HG02798 (cell line): ENCODE measurements around the gene INKA1.

Source experiments
- ATAC-seq: cut with Tn5 transposase; IDR thresholded peaks from one replicate; pipeline ENCODE4 v1.9.1; 2021; ENCODE audit warnings: mild to moderate bottlenecking; ENCODE audit not compliant: unreplicated experiment, poor library complexity

INKA1 gene

GRCh38 chr3:49785565-49786356, 17.3 kb upstream of the INKA1 start:
- ATAC-seq: peak; percentile 46

DNA sequence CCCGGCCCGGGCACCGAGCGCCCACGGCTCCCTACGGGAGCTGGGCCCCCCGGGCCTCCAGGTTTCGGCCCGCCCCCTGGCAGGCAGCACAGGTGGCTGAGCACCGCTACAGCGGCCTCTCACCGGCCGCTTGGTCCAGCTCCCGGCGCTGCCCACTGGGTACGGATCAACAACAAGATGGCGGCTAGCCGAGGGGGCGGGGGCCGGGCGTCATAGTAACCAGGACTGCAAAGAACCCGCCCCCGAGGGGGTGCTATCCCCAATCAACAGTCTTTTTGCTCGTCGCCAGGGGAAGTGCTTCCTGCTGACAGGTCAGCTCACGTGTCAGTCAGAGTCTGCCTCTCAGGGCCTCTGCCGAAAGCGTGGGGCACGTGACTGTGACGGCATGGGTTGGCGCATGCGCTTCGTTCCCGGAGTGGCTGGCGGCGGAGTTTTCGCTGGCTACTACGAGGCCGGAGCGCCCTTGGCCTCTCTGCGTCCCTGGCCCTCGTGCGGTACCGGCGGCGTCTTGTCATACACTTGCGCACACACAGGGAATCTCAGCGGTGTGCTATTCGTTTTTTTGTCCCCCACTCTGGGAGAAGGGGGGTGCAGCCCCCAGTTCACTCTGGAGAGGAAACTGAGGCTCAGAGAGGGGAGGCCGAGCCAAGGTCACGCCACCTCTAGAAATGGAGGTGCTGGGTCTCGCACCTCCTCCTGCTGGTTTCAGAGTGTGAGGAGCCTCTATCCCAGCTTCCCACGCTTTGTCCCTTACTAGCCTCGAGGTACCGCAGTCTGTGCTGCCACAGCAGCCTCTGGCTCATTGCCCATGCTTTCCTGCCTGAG, 16.5 kb upstream of the INKA1 start, which contains the start of gene IP6K1:
TSS of gene IP6K1 (minus strand) at position 186 of the 825 bp plus-strand sequence. CDS start 38,502 bp downstream, outside the sequence.
- peak; percentile 99 for ATAC-seq

DNA sequence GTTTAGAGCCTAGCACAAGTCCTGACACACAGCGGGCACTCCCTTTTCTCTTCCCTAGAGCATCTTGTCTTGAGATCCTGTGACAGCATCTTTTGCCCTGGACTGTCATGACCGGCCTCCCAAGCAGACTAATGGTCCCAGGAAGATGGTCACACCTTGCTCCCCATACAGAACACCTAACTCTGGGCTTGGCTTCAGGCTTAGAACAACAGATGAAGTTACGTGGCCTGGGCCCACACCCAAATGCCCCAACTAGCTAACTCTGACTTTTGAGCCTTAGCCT, 15.9 kb upstream of the INKA1 start:
- ATAC-seq: no peak

DNA sequence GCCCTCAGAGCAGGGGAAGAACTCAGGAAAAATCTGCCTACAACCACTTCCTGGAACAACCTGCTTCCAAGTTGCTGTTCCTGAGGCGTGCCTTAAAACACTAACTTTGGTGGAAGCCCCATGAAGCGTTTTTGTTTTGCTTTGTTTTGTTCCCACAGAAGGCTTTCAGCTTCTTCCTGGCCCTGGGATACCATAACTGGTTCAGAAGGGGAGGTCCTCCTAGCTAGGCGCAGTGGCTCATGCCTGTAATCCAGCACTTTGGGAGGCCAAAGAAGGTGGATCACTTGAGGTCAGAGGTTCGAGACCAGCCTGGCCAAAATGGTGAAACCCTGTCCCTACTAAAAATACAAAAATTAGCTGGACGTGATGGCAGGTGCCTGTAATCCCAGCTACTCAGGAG, 15.5 kb upstream of the INKA1 start:
- ATAC-seq: no peak

DNA sequence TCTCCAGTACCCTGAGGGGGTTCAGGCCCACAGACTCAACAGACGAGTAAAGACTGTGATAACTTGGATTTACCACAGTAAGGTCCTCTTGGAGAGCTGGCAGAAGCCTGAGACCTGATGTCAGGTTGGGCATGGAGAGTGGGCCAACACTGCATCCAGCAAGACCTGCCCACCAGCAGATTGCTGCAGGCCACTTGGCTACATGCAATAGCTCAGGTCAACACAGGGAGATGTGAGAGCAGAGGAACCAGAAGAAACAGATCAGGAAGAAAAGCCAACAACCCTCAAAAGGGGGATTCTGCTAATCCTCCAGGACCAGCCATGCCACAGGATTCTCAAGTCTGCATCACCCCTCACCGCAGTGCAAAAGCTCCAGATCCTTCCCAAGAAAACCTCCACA, 15.0 kb upstream of the INKA1 start:
- no peak for ATAC-seq

DNA sequence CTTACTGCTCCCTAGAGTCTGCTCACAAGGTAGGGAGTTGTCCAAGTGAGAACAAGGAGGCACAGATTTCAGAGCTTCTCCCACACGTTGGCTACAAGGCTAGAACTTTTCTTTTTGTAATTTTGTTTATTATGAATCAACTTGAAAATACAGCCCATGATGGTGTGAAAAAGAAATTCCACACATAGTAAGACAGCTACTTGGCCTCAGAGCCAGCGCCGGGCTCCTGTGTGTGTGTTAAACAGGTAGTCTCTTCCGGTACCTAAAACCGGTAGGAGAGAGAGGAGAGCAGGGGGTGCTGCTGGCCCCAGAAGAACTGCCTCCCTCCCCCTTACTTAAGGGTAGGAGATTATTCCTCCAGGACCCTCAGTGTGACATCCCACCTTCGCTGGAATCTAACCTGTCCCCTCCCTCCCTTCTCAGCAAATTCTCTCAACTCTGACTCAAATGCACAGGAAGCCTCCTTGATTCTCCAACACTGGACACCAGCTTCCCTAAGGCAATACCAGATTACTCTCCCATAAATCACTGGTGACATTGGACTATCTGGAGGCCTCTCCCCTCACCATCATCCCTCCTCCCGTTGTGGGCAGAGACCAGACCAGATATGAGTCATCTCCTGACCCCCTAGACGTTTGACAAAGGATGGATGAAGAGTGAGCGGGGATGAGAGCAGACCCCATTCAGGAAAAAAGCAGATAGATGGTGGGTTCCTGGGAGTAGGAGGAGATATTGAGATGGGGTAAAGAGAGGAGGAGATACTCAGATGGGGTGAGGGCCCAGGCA, 12.2 kb upstream of the INKA1 start:
- ATAC-seq: no peak

- ATAC-seq: no peak
These were observed 11.5 kb upstream of the INKA1 start for GRCh38 chr3:49791571-49791970.

- ATAC-seq: no peak
These were observed 10.5 kb upstream of the INKA1 start for GRCh38 chr3:49792371-49793150.

GRCh38 chr3:49793486-49794085, 9.5 kb upstream of the INKA1 start:
- no peak for ATAC-seq

DNA sequence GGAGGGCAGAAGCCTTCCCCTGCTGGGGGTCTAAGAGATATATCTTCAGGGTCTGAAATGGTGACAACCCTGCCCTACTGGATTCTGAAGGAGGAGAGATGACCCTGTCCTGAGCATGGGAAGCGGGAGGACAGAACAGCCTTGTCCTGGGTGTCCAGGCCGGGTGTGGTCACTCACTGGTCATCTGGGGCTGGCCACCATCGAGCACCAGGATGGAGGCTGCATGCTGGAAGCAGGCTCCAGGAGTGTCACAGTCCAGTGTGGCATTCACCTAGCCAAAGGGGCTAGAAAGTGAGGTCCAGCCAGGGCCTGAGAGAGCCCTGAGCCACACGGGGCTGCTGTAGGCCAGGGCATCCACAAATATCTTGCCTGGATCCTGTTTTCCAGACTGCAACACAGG, 8.6 kb upstream of the INKA1 start:
- no peak for ATAC-seq

DNA sequence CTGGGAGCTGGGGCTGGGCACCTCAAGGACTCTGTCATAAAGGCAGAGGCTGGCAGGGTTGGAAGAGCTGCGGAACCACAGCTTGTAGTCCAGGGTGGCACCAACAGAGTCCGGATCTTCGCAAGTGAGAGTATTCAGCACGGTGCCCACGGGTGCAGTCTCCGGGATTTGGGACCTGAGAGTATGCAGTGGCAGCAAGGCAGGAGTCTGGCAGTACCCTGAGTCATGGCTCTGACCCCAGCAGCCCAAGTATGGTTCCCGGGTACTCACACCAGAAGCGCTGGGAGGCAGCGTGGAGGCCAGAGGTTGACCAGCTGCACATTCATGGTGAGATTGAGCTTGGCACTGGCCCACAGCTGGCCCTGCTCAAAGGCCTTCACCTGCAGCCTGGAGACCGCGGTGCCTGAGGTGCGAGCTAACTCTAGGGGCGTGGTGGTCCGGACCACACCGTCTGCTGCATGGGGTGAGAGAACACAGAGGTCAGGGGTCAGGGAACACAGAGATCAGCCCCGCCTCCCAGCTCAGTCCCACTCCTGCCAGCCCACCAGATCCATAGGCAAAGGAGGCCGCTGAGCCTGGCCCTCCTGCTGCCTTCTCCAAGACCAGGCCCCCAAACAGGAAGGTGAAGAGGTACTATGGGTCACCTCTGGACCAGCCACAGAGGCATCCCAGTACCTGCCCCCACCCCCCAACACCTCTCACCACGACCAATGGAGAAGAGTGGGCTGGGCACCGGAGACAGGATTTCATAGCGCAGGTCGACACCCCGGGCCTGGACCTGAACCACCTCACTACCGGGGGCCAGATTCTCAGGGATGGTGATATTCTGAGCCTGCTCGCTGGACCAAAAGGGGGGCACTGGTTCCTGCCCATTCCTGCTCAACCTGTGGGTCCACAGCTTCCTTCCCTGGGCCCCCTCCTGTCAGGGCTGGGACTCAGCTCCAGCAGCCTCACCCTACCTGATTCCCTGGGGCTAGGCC, 7.8 kb upstream of the INKA1 start:
- ATAC-seq: no peak

DNA sequence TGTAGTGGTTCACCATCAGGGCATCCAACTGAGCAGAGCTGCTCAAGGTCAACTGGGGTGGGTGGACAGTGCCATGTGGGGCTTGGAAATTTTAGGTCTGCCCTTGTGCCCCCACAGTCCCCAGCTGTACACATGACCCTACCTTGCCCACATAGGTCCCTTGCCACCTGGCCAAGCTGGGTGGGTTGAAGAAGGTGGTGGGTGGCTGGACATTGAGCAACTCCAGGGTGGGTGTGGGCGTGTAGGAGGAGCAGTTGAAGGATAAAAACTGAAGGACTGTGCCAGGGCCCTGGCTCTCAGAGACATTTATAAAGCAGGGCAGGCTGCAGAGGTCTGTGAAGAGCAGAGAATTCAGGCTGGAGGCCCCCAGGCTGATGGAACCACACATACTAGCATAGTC, 4.0 kb upstream of the INKA1 start:
- ATAC-seq: no peak

DNA sequence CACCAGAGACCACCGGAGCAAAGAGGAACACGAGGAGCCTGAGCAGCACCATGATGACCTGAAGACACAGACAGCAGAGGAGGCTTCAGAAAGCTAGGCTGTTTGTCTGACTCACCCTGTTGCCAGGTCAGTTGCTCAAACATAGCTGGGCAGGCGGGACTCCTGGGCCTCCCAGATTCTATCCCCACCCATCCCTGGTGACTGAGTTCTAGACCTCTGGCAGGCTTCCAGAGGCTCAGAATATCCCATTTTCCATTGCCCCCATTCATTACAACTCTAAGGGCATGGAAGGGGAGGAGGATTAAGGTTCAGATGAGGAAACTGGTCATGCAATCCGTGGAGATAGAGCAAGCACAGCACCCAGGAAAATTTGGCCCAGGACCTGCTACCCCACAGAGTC, 3.3 kb upstream of the INKA1 start, which contains the start of gene CDHR4:
TSS of gene CDHR4 (minus strand) at position 113 of the 400 bp plus-strand sequence. CDS start at position 52, 61 bp downstream.
- ATAC-seq: no peak

- no peak for ATAC-seq
These were observed 1.9 kb upstream of the INKA1 start for GRCh38 chr3:49801160-49801559.

DNA sequence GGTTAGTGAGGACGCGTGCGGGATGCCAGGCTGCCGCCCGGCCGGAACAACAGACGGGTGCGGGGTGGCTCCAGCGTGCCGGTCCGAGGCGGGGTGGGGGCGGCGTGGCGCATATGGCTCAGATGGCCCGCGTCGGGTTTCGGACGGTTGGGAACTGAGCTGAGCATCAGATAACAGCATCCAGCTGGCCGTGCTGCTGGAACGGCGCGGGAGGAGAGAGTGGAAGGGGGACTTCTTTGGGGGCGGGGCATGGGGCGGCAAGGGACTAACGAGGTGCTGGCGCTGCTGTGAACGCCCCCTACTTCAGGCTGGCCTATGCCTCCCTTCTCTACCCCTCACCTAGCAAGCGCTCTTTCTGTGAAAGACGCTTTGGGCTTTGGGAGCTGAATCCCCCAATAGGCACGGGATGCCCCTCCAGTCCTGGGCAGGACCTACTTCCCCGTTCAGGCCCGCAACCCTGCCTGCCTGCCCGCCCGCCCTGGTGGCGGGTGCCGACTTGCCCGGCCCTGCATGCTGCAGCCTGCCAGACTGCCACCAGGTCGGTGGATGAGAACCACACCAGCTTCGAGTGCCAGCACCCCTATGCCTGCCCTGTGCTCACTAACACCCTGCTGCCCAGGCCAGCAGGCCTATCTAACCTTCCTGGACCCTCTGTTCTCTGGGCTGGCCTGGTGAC, 542 bp downstream of the INKA1 start:
- ATAC-seq: peak; percentile 22

- ATAC-seq: no peak
These were observed 1.3 kb downstream of the INKA1 start for GRCh38 chr3:49804141-49805041.

GRCh38 chr3:49805367-49805782, 2.3 kb downstream of the INKA1 start:
- no peak for ATAC-seq
